Panc1 (cell line): ENCODE results near the gene SPHK2.

Experiments
- CTCF ChIP-seq: fragments of 450-650 bp; IDR thresholded peaks from 2 replicates; pipeline ENCODE4 v1.5.1; 2017; ENCODE audit warnings: mild to moderate bottlenecking
- POLR2AphosphoS5 ChIP-seq: IDR thresholded peaks from 2 replicates; pipeline ENCODE4 v1.6.1; 2012; ENCODE audit warnings: mild to moderate bottlenecking, low read depth, low read length, moderate library complexity
- SIN3A ChIP-seq: IDR thresholded peaks from 2 replicates; pipeline ENCODE4 v1.6.1; 2012; ENCODE audit warnings: low read depth, mild to moderate bottlenecking, low read length, moderate library complexity, borderline replicate concordance; ENCODE audit not compliant: insufficient read depth

GRCh38 chr19:48627865-48628314, 8.6 kb downstream of the SPHK2 start:
- TF ChIP-seq CTCF (no peak), POLR2AphosphoS5 (no peak), SIN3A (no peak)
